HepG2 (cell line): ENCODE measurements around the gene RAD9A. TPM values are rescaled to one million over a fixed set of nuclear protein-coding genes. Genes with fewer than 3 reads are reported as not detected.

Source experiments
- ATF4 ChIP-seq, 2 experiments: fragments of 450-650 bp in 1 of 2; sonication (generic) in 1 of 2; formaldehyde crosslinking; IDR thresholded peaks; 2 replicates each; pipeline versions ENCODE4 v1.5.0 to v1.8.0; 2020 to 2022; ENCODE audit warnings: mild to moderate bottlenecking in 1 of 2, missing genetic modification reagents in 1 of 2
- ATF5 ChIP-seq: sonication (generic); formaldehyde crosslinking; IDR thresholded peaks from 2 replicates; pipeline ENCODE4 v1.4.0; 2020; ENCODE audit warnings: mild to moderate bottlenecking, low read depth, missing genetic modification reagents
- ELK4 ChIP-seq: sonication (generic); formaldehyde crosslinking; IDR thresholded peaks from 2 replicates; pipeline ENCODE4 v1.9.0; 2021; ENCODE audit warnings: missing genetic modification reagents, borderline replicate concordance
- GMEB1 ChIP-seq: sonication (generic); formaldehyde crosslinking; IDR thresholded peaks from 2 replicates; pipeline ENCODE4 v1.5.1; 2020; ENCODE audit warnings: missing genetic modification reagents, mild to moderate bottlenecking, borderline replicate concordance
- GTF2F1 ChIP-seq: fragments of 150-350 bp; IDR thresholded peaks from 2 replicates; pipeline ENCODE4 v1.6.1; 2014; ENCODE audit warnings: low read length
- RAD51 ChIP-seq: fragments of 450-650 bp; IDR thresholded peaks from 2 replicates; pipeline ENCODE4 v1.6.1; 2016; ENCODE audit warnings: borderline replicate concordance
- ZBTB49 ChIP-seq: sonication (generic); formaldehyde crosslinking; IDR thresholded peaks from 2 replicates; pipeline ENCODE4 v1.4.0; 2020; ENCODE audit warnings: missing genetic modification reagents, borderline replicate concordance
- polyA plus RNA-seq, 8 experiments: library from polyadenylated mRNA; depleted of rRNA in 3 of 8; stranded (reverse) in 7 of 8; unstranded in 1 of 8; fragments of >200 nt; fragmentation: Illumina TruSeq in 4 of 8; extraction: Trizol in 4 of 8; gene quantifications; 2 replicates each; pipeline versions ENCODE4 v1.2.1 to v1.2.3, GENCODE V29; 2011 to 2016; ENCODE audit warnings: low read depth in 4 of 8, missing spikeins in 1 of 8, mixed read lengths in 1 of 8; ENCODE audit not compliant: insufficient read depth in 1 of 8
- total RNA-seq, 5 experiments: library from RNA; depleted of rRNA; stranded (reverse); fragments of >200 nt; fragmentation: Illumina TruSeq; extraction: Trizol; gene quantifications; 2 replicates each; pipeline ENCODE4 v1.2.3, GENCODE V29; 2016; ENCODE audit warnings: low read depth in 1 of 5
- TF ChIP-seq, protein P1 (sequence below): sonication (generic); formaldehyde crosslinking; IDR thresholded peaks from 2 replicates; pipeline ENCODE4 v1.5.0; 2020; ENCODE audit warnings: mild to moderate bottlenecking, missing genetic modification reagents
- TF ChIP-seq, protein P2 (sequence below), 2 experiments: IDR thresholded peaks; 2 replicates each; pipeline ENCODE4 v1.6.1; 2011 to 2012; ENCODE audit warnings: low read length in 2 of 2, borderline replicate concordance in 1 of 2, low read depth in 1 of 2, mild to moderate bottlenecking in 1 of 2, moderate library complexity in 1 of 2

The RAD9A gene
- total and polyA plus RNA-seq, 2 of the 13 experiments (the other 11 are each of a cell fraction or from before 2014, with no cell fraction given): 10.1 to 15.7 TPM

DNA sequence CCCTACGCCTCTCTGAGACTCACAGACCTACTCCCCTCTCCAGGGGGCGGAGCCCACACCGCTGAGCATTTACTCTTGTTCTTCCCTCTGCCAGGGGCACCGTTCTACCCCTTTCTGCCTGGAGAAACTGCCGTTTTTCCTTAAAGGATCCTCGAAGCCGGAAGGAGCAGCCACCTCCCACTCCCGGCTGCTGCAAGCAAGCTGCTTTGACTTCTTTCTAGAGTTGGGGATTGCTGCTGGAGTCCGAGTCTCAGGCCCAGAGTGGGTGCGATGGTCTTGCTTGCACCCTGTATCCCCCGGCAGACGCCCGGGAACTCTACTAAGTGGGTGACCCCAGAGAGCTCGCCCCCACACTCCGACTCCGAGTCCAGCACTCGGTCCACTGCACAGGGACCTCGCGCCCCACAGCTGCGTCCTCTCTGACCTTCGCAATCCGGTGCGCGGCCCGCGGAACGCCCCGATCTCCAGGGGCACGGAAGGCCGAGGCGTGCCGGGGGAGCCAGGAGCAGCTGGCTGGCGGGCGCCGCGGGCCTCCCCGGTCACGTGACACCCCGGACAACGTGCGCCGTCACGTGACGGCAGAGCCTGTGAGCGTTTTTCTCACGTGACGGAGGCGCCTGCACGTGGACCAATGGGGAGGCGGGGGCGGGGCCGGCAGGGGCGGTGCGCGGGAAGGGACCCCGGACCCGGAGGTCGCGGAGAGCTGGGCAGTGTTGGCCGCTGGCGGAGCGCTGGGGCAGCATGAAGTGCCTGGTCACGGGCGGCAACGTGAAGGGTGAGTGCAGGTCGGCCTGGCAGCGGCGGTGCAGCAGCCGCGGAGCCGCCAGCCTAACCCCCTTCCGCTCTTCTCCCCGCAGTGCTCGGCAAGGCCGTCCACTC, at the start of gene RAD9A (continued):
- peak; percentile 94 for TF ChIP-seq GMEB1
- peak; percentile 77; the same call in 1 of the 2 replicates for TF ChIP-seq ATF5
- TF ChIP-seq, protein P1, sequence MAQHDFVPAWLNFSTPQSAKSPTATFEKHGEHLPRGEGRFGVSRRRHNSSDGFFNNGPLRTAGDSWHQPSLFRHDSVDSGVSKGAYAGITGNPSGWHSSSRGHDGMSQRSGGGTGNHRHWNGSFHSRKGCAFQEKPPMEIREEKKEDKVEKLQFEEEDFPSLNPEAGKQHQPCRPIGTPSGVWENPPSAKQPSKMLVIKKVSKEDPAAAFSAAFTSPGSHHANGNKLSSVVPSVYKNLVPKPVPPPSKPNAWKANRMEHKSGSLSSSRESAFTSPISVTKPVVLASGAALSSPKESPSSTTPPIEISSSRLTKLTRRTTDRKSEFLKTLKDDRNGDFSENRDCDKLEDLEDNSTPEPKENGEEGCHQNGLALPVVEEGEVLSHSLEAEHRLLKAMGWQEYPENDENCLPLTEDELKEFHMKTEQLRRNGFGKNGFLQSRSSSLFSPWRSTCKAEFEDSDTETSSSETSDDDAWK (CRISPR knock-in tag): no peak
- peak in 1 of 2 experiments; percentile 60; a peak in 2 of 4 replicates for TF ChIP-seq ATF4 (CRISPR knock-in tag; IDR thresholded peaks at IDR 0.05)
- TF ChIP-seq, protein P2, sequence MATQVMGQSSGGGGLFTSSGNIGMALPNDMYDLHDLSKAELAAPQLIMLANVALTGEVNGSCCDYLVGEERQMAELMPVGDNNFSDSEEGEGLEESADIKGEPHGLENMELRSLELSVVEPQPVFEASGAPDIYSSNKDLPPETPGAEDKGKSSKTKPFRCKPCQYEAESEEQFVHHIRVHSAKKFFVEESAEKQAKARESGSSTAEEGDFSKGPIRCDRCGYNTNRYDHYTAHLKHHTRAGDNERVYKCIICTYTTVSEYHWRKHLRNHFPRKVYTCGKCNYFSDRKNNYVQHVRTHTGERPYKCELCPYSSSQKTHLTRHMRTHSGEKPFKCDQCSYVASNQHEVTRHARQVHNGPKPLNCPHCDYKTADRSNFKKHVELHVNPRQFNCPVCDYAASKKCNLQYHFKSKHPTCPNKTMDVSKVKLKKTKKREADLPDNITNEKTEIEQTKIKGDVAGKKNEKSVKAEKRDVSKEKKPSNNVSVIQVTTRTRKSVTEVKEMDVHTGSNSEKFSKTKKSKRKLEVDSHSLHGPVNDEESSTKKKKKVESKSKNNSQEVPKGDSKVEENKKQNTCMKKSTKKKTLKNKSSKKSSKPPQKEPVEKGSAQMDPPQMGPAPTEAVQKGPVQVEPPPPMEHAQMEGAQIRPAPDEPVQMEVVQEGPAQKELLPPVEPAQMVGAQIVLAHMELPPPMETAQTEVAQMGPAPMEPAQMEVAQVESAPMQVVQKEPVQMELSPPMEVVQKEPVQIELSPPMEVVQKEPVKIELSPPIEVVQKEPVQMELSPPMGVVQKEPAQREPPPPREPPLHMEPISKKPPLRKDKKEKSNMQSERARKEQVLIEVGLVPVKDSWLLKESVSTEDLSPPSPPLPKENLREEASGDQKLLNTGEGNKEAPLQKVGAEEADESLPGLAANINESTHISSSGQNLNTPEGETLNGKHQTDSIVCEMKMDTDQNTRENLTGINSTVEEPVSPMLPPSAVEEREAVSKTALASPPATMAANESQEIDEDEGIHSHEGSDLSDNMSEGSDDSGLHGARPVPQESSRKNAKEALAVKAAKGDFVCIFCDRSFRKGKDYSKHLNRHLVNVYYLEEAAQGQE (IDR thresholded peaks at IDR 0.05; ENCODE audit: borderline replicate concordance in 1 of 2, low read depth in 1 of 2, low read length in 2 of 2): 0 out of 4 replicates have a peak, but pooled peaks of 1 of the 2 experiments have one; percentile 27
- TF ChIP-seq ZBTB49 (CRISPR knock-in tag): no peak
- TF ChIP-seq RAD51: peak; percentile 100
- TF ChIP-seq GTF2F1: 0 out of 2 replicates have a peak, but pooled peaks have one; percentile 72
- no peak for TF ChIP-seq ELK4 (CRISPR knock-in tag)
